ENCODE measurements around the gene TSPAN18.

Gene TSPAN18

GRCh38 chr11:44777209-44778194 lies 50.7 kb downstream of the TSPAN18 start:
- no peak for DNase-seq (ENCODE audit: low spot score)
- TF ChIP-seq CTCF (IDR thresholded peaks at IDR 0.05; ENCODE audit: extremely low read depth, insufficient read depth, missing control alignments): no peak
- in situ Hi-C loops (cut with MboI; ENCODE audit: low pct_unique_long_range_greater_than_20kb, low sequenced_read_pairs, unreplicated experiment): no loop called here

- no peak for DNase-seq (ENCODE audit: low spot score)
- in situ Hi-C loops (cut with MboI; ENCODE audit: low pct_unique_long_range_greater_than_20kb, low sequenced_read_pairs, unreplicated experiment): no loop called here
Measured at GRCh38 chr11:44778195-44779100, 51.7 kb downstream of the TSPAN18 start.

GRCh38 chr11:44779736-44780520 lies 53.2 kb downstream of the TSPAN18 start:
- in situ Hi-C loops (cut with MboI; ENCODE audit: low pct_unique_long_range_greater_than_20kb, low sequenced_read_pairs, unreplicated experiment): no loop called here

More at GRCh38 chr11:44778195-44779100, 51.7 kb downstream of the TSPAN18 start:
- no peak for TF ChIP-seq CTCF (IDR thresholded peaks at IDR 0.05; ENCODE audit: extremely low read depth, insufficient read depth, missing control alignments)

GRCh38 chr11:44780940-44781631 lies 54.3 kb downstream of the TSPAN18 start:
- TF ChIP-seq CTCF (IDR thresholded peaks at IDR 0.05; ENCODE audit: extremely low read depth, insufficient read depth, missing control alignments): no peak
- in situ Hi-C loops (cut with MboI; ENCODE audit: low pct_unique_long_range_greater_than_20kb, low sequenced_read_pairs, unreplicated experiment): no loop called here
- no peak for DNase-seq (ENCODE audit: low spot score)

More at GRCh38 chr11:44779736-44780520, 53.2 kb downstream of the TSPAN18 start:
- no peak for TF ChIP-seq CTCF (IDR thresholded peaks at IDR 0.05; ENCODE audit: extremely low read depth, insufficient read depth, missing control alignments)
- DNase-seq (ENCODE audit: low spot score): no peak

- TF ChIP-seq CTCF (IDR thresholded peaks at IDR 0.05; ENCODE audit: extremely low read depth, insufficient read depth, missing control alignments): no peak
- in situ Hi-C loops (cut with MboI; ENCODE audit: low pct_unique_long_range_greater_than_20kb, low sequenced_read_pairs, unreplicated experiment): no loop called here
- DNase-seq (ENCODE audit: low spot score): no peak
Measured at GRCh38 chr11:44781655-44782054, 54.9 kb downstream of the TSPAN18 start.

Measured in GM13977 (cell line).